SW 1271 (cell line): ENCODE measurements around the gene CEP131.

Experiments
- DNase-seq, 2 experiments: peaks; one replicate each; lab custom pipeline; 2025; lab: John Stamatoyannopoulos, UW

Gene CEP131

DNA sequence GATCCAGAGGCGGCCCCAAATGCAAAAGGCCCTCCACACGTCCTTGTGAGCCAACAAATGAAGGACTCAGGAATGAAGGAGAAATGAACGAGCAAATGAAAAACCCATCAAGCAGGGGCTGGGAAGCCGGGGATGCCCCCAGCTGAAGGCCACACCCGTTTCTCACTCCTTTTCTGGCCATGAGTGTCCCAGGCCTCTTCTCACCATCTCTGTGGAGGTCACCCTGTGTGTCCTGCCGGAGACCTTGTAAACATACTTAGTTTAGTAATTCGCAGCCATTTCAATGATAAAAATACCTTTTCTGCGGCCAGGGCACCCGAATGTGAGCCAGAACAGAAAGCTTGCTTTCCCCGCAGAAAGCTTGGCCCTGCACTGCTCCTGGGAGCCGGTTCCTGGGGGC, 35.6 kb downstream of the CEP131 start:
- no peak for DNase-seq

DNA sequence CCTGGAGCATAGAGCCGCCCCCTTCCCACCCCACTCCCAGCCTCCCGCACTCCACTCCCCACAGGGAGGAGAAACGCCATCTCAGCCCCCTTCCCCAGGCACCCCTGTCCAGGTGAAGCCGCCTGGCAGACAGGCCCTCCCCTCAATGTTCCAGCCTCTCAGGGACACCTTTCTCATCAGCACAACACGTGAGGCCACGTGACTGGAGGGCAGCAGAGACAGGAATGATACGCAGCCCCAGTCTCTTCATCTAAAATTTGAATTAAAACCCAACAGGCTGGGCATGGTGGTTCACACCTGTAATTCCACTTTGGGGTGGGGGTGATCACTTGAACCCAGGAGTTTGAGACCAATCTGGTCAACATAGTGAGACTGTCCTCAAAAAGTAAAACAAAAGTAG, 36.6 kb downstream of the CEP131 start:
- no peak for DNase-seq

DNA sequence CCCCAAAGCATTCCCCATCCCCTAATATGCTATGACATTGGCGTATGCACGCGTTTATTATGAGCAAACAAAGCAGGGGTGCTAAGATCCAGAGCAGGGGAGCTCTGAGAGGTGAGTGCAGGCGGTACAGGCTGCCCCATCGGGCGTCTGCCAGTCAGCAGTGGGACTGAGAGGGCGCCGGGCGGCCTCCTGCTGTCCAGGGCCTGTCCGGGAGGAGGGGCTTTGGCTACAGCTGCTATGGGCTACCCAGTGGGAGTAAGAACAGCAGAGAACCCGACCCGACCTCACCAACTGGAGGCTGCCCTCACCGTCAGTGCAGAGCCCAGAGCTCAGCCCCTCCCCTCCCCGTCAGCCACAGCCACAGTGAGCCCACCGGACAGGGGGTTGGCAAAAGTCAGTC, 38.2 kb downstream of the CEP131 start:
- no peak for DNase-seq

DNA sequence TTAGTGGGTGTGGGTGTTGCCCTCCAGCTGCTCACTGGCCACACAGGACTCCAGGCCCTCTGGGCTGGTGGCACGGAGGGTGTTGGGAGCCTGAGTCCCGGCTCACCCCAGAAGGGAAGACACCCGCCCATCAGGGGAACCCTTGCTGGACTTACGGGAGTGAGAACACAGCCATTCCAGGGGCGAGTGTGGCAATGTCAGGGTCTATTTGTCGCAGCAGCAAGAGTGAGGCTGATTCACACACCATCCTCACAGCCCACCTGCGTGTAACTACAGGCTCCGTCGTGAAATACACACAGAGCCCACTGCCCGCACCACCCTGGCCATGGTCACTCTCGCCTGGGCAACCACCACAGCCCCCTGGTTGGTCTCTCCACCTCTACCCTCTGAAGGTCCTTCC, 39.0 kb downstream of the CEP131 start:
- no peak for DNase-seq

DNA sequence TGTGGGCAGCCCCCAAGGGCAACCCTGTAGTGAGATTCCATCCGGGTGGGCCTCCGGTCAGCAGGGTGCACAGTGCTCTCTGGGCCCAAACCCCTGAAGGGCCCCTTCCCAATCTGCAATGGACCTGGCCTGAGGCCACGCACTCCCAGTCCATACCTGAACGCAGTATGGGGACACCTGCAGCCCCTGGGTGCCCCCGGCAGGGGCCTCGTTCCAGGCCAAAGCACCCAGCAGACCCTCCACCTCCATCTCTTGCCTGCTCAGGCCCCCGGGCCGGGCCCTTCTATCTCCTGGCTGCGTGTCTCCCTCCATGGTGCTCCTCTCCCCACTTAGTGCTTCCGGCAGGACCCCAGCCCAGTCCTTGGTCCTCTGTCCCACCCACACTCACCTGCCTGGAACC, 39.4 kb downstream of the CEP131 start:
- no peak for DNase-seq

DNA sequence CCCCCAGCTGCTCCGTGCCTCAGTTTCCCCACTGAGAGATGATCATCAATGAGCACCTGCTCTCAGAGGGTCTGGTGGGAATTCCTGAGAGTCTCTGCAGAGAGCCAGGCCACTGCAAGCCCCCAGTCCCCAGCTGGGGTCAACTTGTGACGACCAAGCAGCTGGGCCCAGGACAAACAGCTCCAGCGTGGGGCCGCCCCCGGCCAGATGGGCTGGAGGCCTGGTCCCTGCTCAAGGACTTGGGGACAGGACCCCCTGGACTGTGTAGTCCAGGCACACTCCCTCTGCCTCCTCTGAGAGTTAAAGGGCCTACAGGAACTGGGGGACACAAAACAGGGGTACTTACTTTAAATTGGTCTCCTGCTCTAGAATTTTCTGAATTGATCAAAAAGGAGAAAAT, 40.2 kb downstream of the CEP131 start:
- DNase-seq: no peak

DNA sequence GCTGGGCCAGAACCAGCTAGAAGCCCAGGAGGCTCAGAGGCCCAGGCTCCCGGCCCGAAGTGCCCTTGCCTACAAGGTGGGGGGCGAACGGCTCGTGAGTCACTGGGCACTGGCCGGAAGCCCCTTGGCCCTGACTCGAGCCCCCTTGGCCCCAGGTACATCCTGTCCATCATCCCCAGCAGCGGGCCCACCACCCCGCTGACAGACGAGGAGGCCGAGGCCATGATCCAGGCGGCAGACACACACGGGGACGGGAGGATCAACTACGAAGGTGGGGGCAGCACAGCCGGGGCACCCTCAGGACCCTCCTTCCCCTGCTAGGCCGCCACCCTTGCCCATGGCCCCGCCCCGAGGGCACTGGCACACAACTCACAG, 41.0 kb downstream of the CEP131 start:
- DNase-seq: no peak

DNA sequence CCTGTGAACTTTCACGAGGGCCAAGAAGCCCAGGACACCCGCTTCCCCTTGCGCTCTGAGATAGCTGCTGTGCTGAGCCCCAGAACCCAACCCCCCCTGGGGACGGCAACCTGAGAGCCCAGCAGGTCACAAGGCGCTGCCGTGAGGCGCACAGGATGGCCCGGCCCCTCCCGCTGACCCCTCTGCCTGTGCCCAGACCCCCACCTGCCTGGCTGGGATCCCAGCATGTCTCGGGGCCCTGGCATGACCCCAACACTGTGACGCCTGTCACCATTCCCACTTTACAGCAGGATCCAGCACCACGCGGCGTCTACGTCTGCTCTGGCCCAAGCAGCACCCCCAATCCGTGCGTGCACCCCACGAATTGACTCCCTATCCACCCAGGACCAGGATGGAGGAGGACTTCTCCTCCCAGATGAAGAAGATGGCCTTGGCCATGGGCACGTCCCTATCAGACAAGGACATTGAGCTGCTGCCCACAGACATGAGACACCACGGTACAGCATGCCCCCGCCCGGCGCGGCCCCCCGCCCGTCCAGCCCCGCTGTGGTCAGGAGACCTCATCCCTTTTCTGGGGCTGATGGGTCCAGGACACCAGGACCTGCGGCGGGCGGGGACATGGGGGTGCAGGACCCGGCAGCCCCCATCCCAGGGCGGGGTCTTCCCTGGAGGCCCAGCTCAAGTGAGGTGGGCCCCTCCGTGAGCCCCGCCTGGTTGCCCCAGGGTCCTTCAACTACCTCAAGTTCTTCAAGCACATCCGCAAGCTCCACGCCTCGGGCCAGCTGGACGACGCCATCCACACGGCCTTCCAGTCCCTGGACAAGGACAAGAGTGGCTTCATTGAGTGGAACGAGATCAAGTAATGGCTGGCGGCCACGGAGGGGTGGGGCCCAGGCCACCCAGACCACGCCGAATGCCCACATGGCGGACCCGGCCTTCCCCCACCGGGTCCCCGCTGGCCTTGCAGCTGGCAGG, 41.6 kb downstream of the CEP131 start:
- no peak for DNase-seq

DNA sequence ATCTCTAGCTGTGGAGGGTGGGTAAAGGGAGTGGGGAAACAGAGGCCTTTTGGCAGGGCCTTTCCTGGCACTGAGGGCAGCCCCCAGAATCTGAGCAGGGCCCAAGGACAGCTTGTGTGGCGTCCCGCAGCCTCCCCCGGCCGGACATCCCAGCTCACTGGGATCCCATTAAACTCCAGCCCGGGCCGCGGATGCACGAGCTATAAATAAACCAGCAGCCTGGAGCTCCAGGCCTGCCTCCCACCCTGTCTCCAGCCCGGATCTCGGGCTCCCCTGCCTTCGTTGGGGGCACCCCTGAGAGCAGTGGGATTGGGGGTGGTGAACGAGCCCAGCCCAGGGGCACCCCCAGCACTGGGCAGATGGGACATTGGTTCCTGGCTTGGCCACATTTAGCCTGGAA, 42.9 kb downstream of the CEP131 start:
- DNase-seq: no peak

DNA sequence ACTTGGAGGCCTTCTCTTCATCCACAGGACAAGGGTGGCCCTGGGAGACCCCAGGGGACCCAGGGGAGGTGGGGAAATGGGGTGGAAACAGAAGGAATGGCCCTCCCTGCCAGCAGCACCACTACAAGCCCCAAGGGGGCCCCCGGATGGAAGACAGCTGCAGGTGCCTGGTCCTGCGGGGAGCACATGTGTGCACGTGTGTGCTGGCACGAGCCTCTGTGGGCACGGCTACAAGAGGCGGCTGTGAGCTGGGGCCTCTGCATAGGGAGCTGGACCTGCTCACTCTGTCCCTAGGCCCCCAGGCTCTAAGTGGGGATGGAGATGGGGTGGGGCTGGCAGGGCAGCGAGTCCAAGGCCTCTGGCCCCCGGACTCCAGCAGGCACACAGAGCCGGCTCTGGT, 43.5 kb downstream of the CEP131 start:
- no peak for DNase-seq

DNA sequence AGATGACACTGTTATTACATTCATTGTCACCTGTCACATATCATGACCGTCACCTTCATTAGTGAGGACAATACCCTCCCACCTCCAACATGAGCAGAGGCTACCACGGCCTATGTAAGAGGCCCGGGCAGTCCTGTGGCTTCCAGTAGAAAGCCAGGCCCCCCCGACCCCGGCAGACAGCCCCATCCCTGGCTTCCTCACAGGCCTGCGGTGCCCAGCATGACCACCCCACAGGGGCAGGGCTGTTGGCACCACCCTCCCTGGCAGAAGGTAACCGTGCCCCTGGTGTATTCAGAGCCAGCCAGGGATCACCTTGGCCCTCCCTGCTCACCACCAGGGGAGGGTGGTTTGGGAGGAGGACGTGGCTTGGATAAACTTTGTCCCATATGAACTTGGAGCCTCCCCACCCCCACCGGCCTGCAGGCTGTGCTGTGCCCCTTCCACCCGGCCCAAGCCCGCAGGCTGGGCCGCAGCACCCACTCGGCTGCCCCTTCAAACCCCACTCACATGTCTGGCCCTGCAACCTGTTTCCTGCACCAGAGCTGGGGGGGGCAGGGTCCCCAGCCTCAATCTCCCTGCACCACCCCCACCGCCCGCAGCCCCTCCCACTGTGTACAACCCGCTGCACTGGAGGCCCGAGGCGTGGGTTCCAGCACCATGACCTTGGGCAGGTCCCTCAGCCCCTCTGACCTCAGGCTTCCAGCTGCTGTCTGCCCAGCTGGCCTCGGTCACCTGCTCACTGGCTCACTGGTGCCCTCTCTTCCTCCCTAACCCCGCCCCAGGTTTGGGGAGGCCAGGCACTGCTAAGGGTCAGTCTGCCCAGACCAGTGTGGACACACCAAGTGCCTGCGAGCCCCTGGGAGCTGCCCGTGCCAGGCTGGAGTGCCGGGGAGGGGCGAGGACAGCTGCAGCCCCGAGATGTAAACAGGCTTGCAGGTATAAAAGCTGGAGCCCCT, 44.4 kb downstream of the CEP131 start:
- DNase-seq: no peak

DNA sequence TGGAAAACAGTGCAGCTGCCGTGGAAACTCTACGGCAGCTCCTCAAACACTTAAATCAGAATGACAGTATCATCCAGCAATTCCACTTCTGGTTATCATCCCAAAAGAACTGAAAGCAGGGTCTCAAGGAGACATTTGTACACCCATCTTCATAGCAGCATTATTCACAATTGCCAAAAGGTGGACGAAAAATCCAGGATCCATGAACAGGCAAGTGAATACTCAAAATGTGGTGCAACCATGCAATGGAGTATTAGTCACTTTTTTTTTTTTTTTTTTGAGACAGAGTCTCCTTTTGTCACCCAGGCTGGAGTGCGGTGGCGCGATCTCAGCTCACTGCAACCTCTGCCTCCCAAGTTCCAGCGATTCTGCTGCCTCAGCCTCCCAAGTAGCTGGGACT, 46.1 kb downstream of the CEP131 start:
- DNase-seq: no peak

DNA sequence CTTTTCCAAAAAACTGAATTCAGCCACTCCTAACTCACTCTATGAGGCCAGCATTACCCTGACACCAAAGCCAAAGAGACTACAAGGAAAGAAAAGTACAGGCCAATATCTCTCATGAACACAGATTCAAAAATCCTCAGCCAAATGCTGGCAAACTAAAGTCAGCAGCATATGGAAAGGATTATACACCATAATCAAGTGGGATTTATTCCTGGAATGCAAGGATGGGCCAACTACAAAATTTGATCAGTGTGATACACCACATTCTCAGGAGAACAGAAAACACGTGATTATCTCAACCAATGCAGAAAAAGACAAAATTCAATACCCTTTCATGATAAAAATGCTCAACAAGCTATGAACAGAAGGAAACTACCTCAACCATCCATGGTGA, 49.0 kb downstream of the CEP131 start:
- DNase-seq: no peak

DNA sequence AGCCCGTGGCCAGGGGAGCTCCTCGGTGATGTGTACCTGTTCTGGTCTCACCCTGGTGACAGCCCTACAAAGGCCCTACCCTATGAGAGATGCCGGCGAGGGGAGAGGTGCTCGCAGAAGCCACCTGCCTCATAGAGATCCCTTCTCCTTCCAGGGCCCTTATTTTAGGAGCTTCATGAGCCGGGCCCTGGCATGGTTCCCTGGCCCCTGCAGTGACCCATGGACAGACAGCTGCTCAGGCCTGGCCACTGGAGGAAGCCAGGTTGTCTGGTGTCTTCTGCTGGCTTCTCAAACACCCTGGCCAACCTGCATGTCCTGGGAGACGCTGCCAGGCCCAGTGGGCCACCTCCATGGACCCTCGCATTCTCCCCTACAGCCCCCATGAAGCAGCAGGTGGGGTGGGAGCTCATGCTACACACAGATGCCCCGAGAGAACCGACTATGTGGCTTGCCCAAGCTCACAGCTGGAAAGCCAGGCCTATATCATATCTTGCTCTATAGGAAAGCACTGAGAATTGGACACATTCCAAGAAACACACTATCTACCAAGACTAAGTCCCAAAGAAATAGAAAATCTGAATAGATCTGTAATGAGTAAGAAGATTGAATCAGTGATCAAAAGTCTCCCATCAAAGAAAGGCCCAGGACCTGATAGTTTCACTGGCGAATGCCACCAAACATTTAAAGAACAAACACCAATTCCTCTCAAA, 49.6 kb downstream of the CEP131 start:
- DNase-seq: no peak

DNA sequence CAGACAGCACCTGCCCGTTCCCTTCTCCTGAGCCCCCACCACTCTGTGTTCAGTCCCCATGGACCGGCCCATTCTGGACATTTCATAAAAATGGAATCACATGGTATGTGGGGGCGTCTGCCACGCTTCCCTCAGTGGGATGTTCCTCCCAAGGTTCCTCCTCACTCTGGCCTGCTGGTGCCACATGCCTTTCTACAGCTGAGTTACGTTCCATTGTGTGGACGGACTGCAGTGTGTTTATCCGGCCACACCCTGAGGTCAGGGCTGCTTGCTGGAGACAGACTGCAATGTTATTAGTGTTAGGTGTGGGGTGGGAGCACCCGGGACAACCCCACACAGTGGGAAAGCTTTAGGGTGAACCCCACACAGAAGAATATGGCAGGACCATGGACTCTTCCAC, 50.8 kb downstream of the CEP131 start:
- DNase-seq: no peak

DNA sequence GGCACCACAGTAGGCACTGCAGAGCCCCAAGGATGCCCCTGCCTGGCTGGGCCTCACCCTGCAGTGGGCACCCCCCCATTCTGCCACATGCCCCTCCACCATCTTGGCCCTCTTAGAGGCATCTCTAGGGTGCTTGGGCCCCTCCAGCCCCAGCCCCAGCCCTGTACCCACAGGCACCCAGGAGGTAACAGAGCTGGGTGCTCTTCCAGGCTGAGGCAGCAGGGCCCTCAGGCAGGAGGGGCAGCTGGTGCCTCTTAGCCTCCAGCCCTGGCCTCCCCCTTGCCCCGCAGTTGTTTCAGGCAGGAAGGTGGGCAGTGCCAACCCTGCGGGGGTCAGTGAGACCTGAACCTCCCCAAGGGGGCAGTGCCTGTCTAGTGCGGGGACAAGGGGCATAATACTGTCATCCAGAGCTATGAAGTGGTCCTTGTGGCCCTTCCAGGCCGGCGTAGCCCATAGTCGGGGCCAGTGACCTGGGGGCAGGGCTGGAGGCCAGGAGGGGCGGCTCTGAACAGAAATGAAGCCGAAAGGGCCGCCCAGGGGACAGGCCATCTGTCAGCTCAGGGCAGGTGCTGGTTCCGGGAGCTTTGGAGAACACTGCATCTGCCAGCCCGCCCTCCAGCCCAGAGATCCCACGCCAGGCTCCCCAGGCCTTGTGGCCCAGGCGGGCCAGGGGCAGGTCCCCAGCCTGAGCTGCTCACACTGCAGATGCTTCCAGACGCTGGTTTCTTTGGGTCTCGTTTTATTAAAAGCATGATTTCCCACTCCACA, 51.9 kb downstream of the CEP131 start:
- DNase-seq: no peak

DNA sequence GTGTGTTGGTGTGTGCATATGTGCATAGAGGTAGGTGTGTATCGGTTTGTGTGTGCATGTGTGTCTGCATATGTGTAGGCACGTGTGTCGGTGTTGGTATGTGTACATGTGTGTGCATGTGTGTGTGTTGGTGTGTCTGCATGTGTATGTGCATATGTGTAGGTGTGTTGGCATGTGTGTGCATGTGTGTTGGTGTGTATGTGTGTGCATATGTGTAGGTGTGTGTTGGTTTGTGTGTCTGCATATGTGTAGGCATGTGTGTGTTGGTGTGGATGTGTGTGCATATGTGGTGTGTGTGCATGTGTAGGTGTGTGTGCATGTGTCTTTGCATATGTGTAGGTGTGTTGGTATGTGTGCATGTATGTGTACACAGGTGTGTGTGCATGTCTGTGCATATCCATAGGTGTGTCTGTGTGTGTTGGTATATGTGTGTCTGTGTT, 52.9 kb downstream of the CEP131 start:
- DNase-seq: no peak

DNA sequence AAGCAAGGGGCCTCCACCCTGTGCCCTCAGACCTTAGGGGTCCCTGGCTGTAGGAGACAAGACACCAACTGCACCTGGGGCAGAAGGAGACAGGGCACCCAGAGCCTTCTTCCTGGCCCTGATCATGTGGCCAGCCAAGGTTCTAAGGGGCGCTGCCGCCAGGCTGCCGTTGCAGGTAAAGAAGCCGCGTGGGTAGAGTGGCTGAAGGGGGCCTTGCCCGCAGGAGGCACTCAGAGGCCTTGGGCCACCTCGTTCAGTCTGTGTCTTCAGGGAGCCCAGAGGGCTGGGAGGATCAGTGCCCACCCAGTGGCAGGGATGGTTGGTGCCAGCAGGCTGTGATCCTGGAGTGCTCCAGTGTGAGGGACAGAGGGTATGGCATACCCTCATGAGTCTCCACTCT, 55.1 kb downstream of the CEP131 start:
- no peak for DNase-seq

DNA sequence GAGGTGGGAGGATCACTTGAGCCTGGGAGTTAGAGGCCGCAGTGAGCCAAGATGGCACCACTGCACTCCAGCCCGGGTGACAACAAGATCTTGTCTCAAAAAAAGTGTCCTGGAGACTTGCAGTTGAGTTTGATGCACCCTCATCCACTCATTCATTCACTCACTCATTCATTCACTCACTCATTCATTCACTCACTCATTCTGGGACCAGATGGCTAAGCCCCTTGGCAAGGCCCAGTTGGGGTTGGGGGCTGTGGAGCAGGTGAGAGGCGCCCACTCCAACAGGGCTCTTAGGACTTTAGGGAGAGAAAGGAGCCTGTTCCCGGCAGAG, 55.6 kb downstream of the CEP131 start:
- DNase-seq: no peak

DNA sequence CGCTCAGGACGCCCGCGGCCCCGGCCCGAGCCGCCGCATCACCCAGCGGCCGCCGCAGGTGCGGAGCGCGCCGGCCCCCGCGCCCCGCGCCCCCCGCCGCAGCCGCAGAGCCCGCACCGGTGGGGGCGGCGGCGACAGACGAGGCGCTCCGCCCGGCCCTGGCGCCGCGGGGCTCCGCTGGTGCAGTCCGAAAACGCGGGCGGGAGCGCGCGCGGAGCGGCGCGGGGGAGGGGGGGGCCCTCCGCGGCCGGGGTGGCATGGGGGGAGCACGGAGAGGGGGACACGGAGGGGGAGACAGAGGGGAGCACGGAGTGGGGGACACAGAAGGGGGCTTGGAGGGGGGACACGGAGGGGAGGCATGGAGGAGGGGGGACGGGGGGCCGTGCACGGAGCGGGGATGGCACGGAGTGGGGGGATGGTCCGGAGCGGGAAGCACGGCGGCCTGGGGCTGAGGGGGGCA, 56.7 kb downstream of the CEP131 start, which contains the start of gene AATK:
AATK (minus strand) TSS at position 189 of the 460 bp plus-strand sequence. CDS start 229 bp downstream, outside the sequence.
- no peak for DNase-seq
